CD4-positive, alpha-beta T cell (primary cell): ENCODE measurements around the gene SLC7A11. TPM values are rescaled to one million over a fixed set of nuclear protein-coding genes. Genes with fewer than 3 reads are reported as not detected.
A peak's percentile ranks its signal among the peaks of the same experiment; 100 is the strongest.

Experiments used
- ATAC-seq: fragments of 200-7000 bp; cut with Tn5 transposase; one replicate; pipeline ENCODE4 v1.10.0; 2022; ENCODE audit warnings: mild to moderate bottlenecking; ENCODE audit not compliant: poor library complexity
- CTCF ChIA-PET: fragments of 350-600 bp; sonication (Branson Sonifier 250); formaldehyde crosslinking; loops from one replicate; lab custom pipeline; 2021; ENCODE audit warnings: antibody characterized with exemption, inconsistent platforms; lab: Charles Lee
- POLR2A ChIA-PET: fragments of 350-600 bp; sonication (Branson Sonifier 250); formaldehyde crosslinking; loops from one replicate; lab custom pipeline; 2021; ENCODE audit warnings: antibody characterized with exemption, inconsistent platforms; lab: Charles Lee
- DNase-seq, 14 experiments: peaks; one replicate each; pipeline ENCODE4 v3.0.0-alpha.2; 2013 to 2020; ENCODE audit warnings: mixed read lengths in 2 of 14
- H3K27ac ChIP-seq, 2 donors: one replicate each; pipeline versions ENCODE4 v1.5.1 to v1.7.0; 2013; ENCODE audit warnings: low read length in 2 of 2, low read depth in 1 of 2, mild to moderate bottlenecking in 1 of 2
- H3K27me3 ChIP-seq, 2 experiments: 1 replicate in 1 of 2; 2 replicates in 1 of 2; pipeline versions ENCODE4 v1.6.1 to v1.7.0; 2013; ENCODE audit warnings: low read length in 2 of 2, control low read depth in 1 of 2, mild to moderate bottlenecking in 1 of 2, moderate library complexity in 1 of 2; ENCODE audit not compliant: insufficient read depth in 2 of 2, control insufficient read depth in 1 of 2
- H3K36me3 ChIP-seq: one replicate; pipeline ENCODE4 v1.6.1; 2013; ENCODE audit warnings: low read length, control low read depth; ENCODE audit not compliant: insufficient read depth
- H3K4me1 ChIP-seq: one replicate; pipeline ENCODE4 v1.6.1; 2013; ENCODE audit warnings: low read length, control low read depth; ENCODE audit not compliant: insufficient read depth
- H3K4me3 ChIP-seq: one replicate; pipeline ENCODE4 v1.5.1; 2013; ENCODE audit warnings: mild to moderate bottlenecking, low read length, moderate library complexity
- H3K9me3 ChIP-seq, 2 experiments: 1 replicate in 1 of 2; 2 replicates in 1 of 2; pipeline versions ENCODE4 v1.6.1 to v1.7.0; 2013; ENCODE audit warnings: low read length in 2 of 2, mild to moderate bottlenecking in 2 of 2, control low read depth in 1 of 2, moderate library complexity in 1 of 2; ENCODE audit not compliant: control insufficient read depth in 1 of 2, insufficient read depth in 1 of 2
- H3K27ac Mint-ChIP-seq: one replicate; pipeline ENCODE4 v1.8.0; 2020; ENCODE audit warnings: mixed read lengths
- H3K27me3 Mint-ChIP-seq: one replicate; pipeline ENCODE4 v1.8.0; 2021; ENCODE audit warnings: mixed read lengths
- H3K36me3 Mint-ChIP-seq: one replicate; pipeline ENCODE4 v1.8.0; 2021; ENCODE audit warnings: low read depth, mixed read lengths
- H3K4me1 Mint-ChIP-seq: one replicate; pipeline ENCODE4 v1.8.0; 2021; ENCODE audit warnings: low read depth, mixed read lengths
- H3K4me3 Mint-ChIP-seq: one replicate; pipeline ENCODE4 v1.8.0; 2020; ENCODE audit warnings: mild to moderate bottlenecking, mixed read lengths
- H3K9me3 Mint-ChIP-seq: one replicate; pipeline ENCODE4 v1.8.0; 2020; ENCODE audit warnings: mixed read lengths
- CTCF ChIP-seq: fragments of 200-600 bp; IDR thresholded peaks from one replicate; pipeline ENCODE4 v1.8.0; 2022; ENCODE audit warnings: antibody characterized with exemption, mild to moderate bottlenecking
- intact Hi-C, 2 experiments: fragments of 100-400 bp; cut with DNase I in 1 of 2; cut with micrococcal nuclease in 1 of 2; formaldehyde crosslinking; loops; one replicate each; pipeline versions ENCODE4 v1.15.1 to v1.9.0; 2023 to 2025; cut with DNase I, micrococcal nuclease
- total RNA-seq, 174 experiments: library from RNA in 2 of 174; stranded (reverse) in 2 of 174; gene quantifications; one replicate each; pipeline ENCODE4 v1.2.3 and lab custom pipeline; 2021 to 2026

Gene SLC7A11
- total RNA-seq, 2 experiments from 2014 or later: 0.03 TPM; not detected in 1

GRCh38 chr4:138196153-138196552 is 46.0 kb downstream of the SLC7A11 start:
- no peak for ATAC-seq
- no peak overlapping the region for H3K27ac Mint-ChIP-seq
- POLR2A ChIA-PET: no interaction called here
- H3K4me1 Mint-ChIP-seq: no peaks in the 10 kb centered on the region
- no peaks in the 10 kb centered on the region for H3K27me3 ChIP-seq
- DNase-seq: no peak
- H3K27ac ChIP-seq: no peak overlapping the region
- no peak overlapping the region for H3K4me3 ChIP-seq
- H3K4me1 ChIP-seq: no peaks in the 10 kb centered on the region
- H3K4me3 Mint-ChIP-seq: no peak overlapping the region
- CTCF ChIA-PET: no interaction called here
- no peaks in the 10 kb centered on the region for H3K36me3 ChIP-seq
- no peaks in the 10 kb centered on the region for H3K27me3 Mint-ChIP-seq
- no peaks in the 10 kb centered on the region for H3K36me3 Mint-ChIP-seq
- TF ChIP-seq CTCF: no peak
- intact Hi-C loops: no loop called here
- no peaks in the 10 kb centered on the region for H3K9me3 ChIP-seq
- no peaks in the 10 kb centered on the region for H3K9me3 Mint-ChIP-seq

- intact Hi-C loops: no loop called here
- ATAC-seq: no peak
- CTCF ChIA-PET: no interaction called here
- H3K9me3 Mint-ChIP-seq: no peaks in the 10 kb centered on the region
- H3K36me3 ChIP-seq: no peaks in the 10 kb centered on the region
- DNase-seq: no peak
- H3K27me3 Mint-ChIP-seq: no peaks in the 10 kb centered on the region
- H3K4me1 Mint-ChIP-seq: no peaks in the 10 kb centered on the region
- POLR2A ChIA-PET: no interaction called here
- TF ChIP-seq CTCF: no peak
- H3K27ac Mint-ChIP-seq: no peak overlapping the region
- no peak overlapping the region for H3K4me3 Mint-ChIP-seq
- no peak overlapping the region for H3K4me3 ChIP-seq
- H3K27ac ChIP-seq: no peak overlapping the region
- no peaks in the 10 kb centered on the region for H3K36me3 Mint-ChIP-seq
- no peaks in the 10 kb centered on the region for H3K4me1 ChIP-seq
- no peaks in the 10 kb centered on the region for H3K27me3 ChIP-seq
- no peaks in the 10 kb centered on the region for H3K9me3 ChIP-seq
These were observed 48.2 kb downstream of the SLC7A11 start for GRCh38 chr4:138193963-138194362.

- POLR2A ChIA-PET: no interaction called here
- CTCF ChIA-PET: no interaction called here
- Mint-ChIP-seq H3K9me3 (no peaks in the 10 kb centered on the region), H3K27ac (no peak overlapping the region), H3K36me3 (no peaks in the 10 kb centered on the region), H3K4me1 (no peaks in the 10 kb centered on the region), H3K4me3 (no peak overlapping the region), H3K27me3 (no peaks in the 10 kb centered on the region)
- intact Hi-C loops: no loop called here
- H3K36me3 ChIP-seq: no peaks in the 10 kb centered on the region
- H3K27me3 ChIP-seq: no peaks in the 10 kb centered on the region
- H3K4me1 ChIP-seq: no peaks in the 10 kb centered on the region
- DNase-seq: peak in 1 of 14 experiments; percentile 10
- H3K27ac ChIP-seq: no peak overlapping the region
- no peak overlapping the region for H3K4me3 ChIP-seq
- no peaks in the 10 kb centered on the region for H3K9me3 ChIP-seq
- no peak for ATAC-seq
- no peak for TF ChIP-seq CTCF
These were observed 50.0 kb downstream of the SLC7A11 start for GRCh38 chr4:138192113-138192512.
